ENCODE measurements around the gene RPS6KB1.

DNA sequence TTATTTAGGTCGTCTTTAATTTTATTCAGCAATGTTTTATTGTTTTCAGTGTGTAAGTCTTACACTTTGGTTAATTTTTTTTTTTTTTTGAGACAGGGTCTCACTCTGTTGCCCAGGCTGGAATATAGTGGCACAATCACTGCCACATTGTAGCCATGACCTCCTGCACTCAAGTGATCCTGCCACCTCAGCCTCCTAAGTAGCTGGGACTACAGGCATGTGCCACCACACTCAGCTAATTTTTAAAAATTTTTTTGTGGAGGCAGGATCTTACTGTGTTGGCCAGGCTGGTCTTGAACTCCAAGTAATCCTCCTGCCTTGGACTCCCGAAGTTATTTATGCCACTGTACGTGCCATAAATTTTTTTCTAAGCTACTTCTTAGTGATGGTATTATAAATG lies 14.5 kb downstream of the RPS6KB1 start:
- TF ChIP-seq, protein P1, sequence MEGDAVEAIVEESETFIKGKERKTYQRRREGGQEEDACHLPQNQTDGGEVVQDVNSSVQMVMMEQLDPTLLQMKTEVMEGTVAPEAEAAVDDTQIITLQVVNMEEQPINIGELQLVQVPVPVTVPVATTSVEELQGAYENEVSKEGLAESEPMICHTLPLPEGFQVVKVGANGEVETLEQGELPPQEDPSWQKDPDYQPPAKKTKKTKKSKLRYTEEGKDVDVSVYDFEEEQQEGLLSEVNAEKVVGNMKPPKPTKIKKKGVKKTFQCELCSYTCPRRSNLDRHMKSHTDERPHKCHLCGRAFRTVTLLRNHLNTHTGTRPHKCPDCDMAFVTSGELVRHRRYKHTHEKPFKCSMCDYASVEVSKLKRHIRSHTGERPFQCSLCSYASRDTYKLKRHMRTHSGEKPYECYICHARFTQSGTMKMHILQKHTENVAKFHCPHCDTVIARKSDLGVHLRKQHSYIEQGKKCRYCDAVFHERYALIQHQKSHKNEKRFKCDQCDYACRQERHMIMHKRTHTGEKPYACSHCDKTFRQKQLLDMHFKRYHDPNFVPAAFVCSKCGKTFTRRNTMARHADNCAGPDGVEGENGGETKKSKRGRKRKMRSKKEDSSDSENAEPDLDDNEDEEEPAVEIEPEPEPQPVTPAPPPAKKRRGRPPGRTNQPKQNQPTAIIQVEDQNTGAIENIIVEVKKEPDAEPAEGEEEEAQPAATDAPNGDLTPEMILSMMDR (IDR thresholded peaks at IDR 0.05) = no peak
- TF ChIP-seq POLR2A (IDR thresholded peaks at IDR 0.05) = no peak
